Vagina (tissue), 2 donors: Measurements from ENCODE around the gene MYB. TPM values are rescaled to one million over a fixed set of nuclear protein-coding genes. Genes with fewer than 3 reads are reported as not detected.

Experiments
- DNase-seq, 2 donors: peaks; one replicate each; pipeline ENCODE4 v3.0.0-alpha.2; 2017; ENCODE audit errors: extremely low spot score in 2 of 2
- H3K27ac ChIP-seq: fragments of 200-600 bp; sonication (generic); one replicate; pipeline ENCODE4 v1.5.1; 2019
- H3K27me3 ChIP-seq: fragments of 200-600 bp; sonication (generic); one replicate; pipeline ENCODE4 v1.5.1; 2019
- H3K36me3 ChIP-seq, 2 donors: fragments of 200-600 bp; sonication (generic); one replicate each; pipeline ENCODE4 v1.5.1; 2017 to 2019
- H3K4me1 ChIP-seq: fragments of 200-600 bp; sonication (generic); one replicate; pipeline ENCODE4 v1.5.1; 2019
- H3K4me3 ChIP-seq, 2 donors: fragments of 200-600 bp; sonication (generic); 1 replicate in 1 of 2; 2 replicates in 1 of 2; pipeline ENCODE4 v1.5.1; 2016 to 2019
- H3K9me3 ChIP-seq: fragments of 200-600 bp; sonication (generic); one replicate; pipeline ENCODE4 v1.5.1; 2019
- POLR2A ChIP-seq, 2 donors: fragments of 450-650 bp; IDR thresholded peaks; one replicate each; pipeline ENCODE4 v1.6.1; 2017; ENCODE audit warnings: antibody characterized with exemption in 2 of 2, mild to moderate bottlenecking in 2 of 2, moderate library complexity in 2 of 2
- POLR2AphosphoS5 ChIP-seq, 2 donors: sonication (generic); formaldehyde crosslinking; IDR thresholded peaks; one replicate each; pipeline ENCODE4 v1.9.0; 2017; ENCODE audit warnings: antibody characterized with exemption in 2 of 2, mild to moderate bottlenecking in 2 of 2, low read depth in 1 of 2; ENCODE audit not compliant: insufficient read depth in 1 of 2
- intact Hi-C: fragments of 100-400 bp; cut with DNase I; formaldehyde crosslinking; loops from one replicate; pipeline ENCODE4 v1.15.1; 2023
- total RNA-seq: library from RNA; depleted of rRNA; stranded (reverse); fragments of >200 nt; gene quantifications from one replicate; pipeline ENCODE4 v1.2.3, GENCODE V29; 2016
- TF ChIP-seq, protein P1 (sequence below), 3 experiments: fragments of 450-650 bp in 2 of 3; fragments of 200-600 bp in 1 of 3; sonication (generic) in 1 of 3; IDR thresholded peaks; one replicate each; pipeline ENCODE4 v1.5.1; 2017 to 2019; ENCODE audit warnings: antibody characterized with exemption in 3 of 3, mild to moderate bottlenecking in 2 of 3, moderate library complexity in 2 of 3

Gene MYB
- total RNA-seq: 2.5 TPM

DNA sequence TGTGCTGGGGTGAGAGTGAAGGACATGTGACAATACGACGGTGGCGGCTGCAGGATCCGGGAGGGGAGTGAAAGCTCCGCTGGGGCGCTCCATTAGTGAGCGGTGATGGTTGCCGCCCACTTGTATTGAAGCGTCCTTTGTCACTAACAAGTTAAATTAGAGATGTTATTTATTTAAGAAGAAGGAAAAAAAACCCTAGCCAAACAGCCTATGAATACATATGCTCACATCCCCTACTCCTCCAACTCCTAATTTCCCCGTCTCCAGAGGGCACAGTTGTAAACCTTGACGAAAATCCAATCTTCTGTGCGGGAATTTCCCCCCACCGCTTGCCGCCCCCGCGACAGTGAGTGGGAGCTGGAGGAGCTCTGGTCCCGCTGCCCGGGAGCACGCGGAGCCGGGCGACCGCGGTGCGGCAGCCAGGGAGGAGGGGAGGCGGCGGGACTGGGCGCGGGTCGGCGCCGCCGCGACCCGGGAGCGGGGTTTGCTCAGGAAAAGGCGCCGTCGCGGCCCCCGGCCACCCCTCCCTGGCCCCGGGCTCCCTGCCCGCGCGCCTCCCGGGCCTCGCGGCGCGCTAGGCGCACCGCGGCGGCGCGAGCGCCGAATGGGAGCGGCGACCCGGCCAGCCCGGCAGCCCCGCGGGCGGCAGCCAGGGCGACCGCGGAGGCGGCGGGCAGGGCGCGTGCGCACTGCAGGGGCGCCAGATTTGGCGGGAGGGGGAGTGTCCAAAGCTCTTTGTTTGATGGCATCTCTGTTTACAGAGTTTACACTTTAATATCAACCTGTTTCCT is at the start of gene MYB:
TSS of gene MYB (plus strand) at position 767 of the 791 bp plus-strand sequence. CDS start 206 bp downstream, outside the sequence.
- Histone ChIP-seq H3K9me3 (no peaks in the 10 kb centered on the region), H3K4me3 (peak within 1 kb of the TSS; percentile 45 to 56), H3K36me3 (no peaks in the 10 kb centered on the region), H3K27ac (peak within 1 kb of the TSS; percentile 54), H3K27me3 (no peaks in the 10 kb centered on the region), H3K4me1 (peaks cover 28% of the 10 kb centered on the region)
- TF ChIP-seq POLR2AphosphoS5 (IDR thresholded peaks at IDR 0.05; ENCODE audit: insufficient read depth in 1 of 2, low read depth in 1 of 2) (no peak), POLR2A (IDR thresholded peaks at IDR 0.05) (no peak)
- TF ChIP-seq, protein P1, sequence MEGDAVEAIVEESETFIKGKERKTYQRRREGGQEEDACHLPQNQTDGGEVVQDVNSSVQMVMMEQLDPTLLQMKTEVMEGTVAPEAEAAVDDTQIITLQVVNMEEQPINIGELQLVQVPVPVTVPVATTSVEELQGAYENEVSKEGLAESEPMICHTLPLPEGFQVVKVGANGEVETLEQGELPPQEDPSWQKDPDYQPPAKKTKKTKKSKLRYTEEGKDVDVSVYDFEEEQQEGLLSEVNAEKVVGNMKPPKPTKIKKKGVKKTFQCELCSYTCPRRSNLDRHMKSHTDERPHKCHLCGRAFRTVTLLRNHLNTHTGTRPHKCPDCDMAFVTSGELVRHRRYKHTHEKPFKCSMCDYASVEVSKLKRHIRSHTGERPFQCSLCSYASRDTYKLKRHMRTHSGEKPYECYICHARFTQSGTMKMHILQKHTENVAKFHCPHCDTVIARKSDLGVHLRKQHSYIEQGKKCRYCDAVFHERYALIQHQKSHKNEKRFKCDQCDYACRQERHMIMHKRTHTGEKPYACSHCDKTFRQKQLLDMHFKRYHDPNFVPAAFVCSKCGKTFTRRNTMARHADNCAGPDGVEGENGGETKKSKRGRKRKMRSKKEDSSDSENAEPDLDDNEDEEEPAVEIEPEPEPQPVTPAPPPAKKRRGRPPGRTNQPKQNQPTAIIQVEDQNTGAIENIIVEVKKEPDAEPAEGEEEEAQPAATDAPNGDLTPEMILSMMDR (IDR thresholded peaks at IDR 0.05): no peak
- no peak for DNase-seq
- intact Hi-C loops: no loop called here

DNA sequence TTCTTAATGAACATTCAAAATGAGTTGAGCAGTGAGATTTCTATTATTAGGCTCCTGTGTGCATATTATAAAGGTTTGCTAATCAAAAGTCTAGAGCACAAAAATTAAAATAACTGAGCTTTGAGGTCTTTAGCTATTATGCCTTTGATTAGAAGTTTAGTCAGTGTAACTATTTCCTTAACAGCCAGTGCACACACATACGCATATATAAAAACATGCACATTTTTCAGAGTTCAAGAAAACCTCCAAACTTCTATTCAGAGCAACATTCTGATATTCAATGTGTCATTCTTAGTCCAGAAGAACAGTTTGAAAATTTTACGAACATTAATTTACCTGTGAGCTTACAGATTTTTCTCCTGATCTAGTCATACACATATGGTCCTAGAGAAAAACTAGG is 48.3 kb upstream of the MYB start:
- Histone ChIP-seq H3K27me3 (no peaks in the 10 kb centered on the region), H3K36me3 (no peaks in the 10 kb centered on the region), H3K27ac (no peak overlapping the region), H3K4me3 (no peak overlapping the region), H3K4me1 (no peaks in the 10 kb centered on the region), H3K9me3 (no peaks in the 10 kb centered on the region)
- TF ChIP-seq, protein P1 (IDR thresholded peaks at IDR 0.05): no peak
- TF ChIP-seq POLR2AphosphoS5 (IDR thresholded peaks at IDR 0.05; ENCODE audit: insufficient read depth in 1 of 2, low read depth in 1 of 2): no peak
- no peak for TF ChIP-seq POLR2A (IDR thresholded peaks at IDR 0.05)
- intact Hi-C loops: no loop called here
- no peak for DNase-seq

DNA sequence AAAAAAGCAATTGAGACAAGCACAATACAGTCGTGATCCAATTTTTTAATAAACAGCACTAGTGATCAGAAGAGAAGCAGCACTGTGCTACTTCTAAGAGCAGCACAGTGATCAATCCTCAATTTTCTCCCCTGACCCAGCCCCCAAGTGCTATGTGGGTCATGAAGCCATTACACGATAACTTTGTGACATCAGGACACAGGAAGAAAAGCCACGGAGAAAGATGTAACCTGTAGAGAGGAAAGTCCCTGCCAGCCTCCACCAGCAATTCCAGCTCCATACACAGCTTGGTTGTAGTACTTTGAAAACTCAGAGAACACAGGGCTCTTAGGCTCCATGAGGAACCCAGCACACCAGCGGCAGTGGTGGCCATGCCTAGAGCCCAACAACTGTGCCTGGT is 45.3 kb upstream of the MYB start:
- no peak overlapping the region for H3K27ac ChIP-seq
- H3K4me3 ChIP-seq: no peak overlapping the region
- intact Hi-C loops: no loop called here
- H3K36me3 ChIP-seq: no peaks in the 10 kb centered on the region
- H3K27me3 ChIP-seq: no peaks in the 10 kb centered on the region
- DNase-seq: no peak
- TF ChIP-seq, protein P1 (IDR thresholded peaks at IDR 0.05): no peak
- TF ChIP-seq POLR2AphosphoS5 (IDR thresholded peaks at IDR 0.05; ENCODE audit: insufficient read depth in 1 of 2, low read depth in 1 of 2): no peak
- no peak for TF ChIP-seq POLR2A (IDR thresholded peaks at IDR 0.05)
- no peaks in the 10 kb centered on the region for H3K9me3 ChIP-seq
- no peaks in the 10 kb centered on the region for H3K4me1 ChIP-seq

- intact Hi-C loops: no loop called here
- Histone ChIP-seq H3K9me3 (no peaks in the 10 kb centered on the region), H3K4me1 (no peaks in the 10 kb centered on the region), H3K27me3 (no peaks in the 10 kb centered on the region), H3K4me3 (no peak overlapping the region), H3K36me3 (no peaks in the 10 kb centered on the region), H3K27ac (no peak overlapping the region)
- no peak for TF ChIP-seq POLR2AphosphoS5 (IDR thresholded peaks at IDR 0.05; ENCODE audit: insufficient read depth in 1 of 2, low read depth in 1 of 2)
- TF ChIP-seq, protein P1 (IDR thresholded peaks at IDR 0.05): no peak
- TF ChIP-seq POLR2A (IDR thresholded peaks at IDR 0.05): no peak
- no peak for DNase-seq
Measured at GRCh38 chr6:135137826-135138225, 43.3 kb upstream of the MYB start.

DNA sequence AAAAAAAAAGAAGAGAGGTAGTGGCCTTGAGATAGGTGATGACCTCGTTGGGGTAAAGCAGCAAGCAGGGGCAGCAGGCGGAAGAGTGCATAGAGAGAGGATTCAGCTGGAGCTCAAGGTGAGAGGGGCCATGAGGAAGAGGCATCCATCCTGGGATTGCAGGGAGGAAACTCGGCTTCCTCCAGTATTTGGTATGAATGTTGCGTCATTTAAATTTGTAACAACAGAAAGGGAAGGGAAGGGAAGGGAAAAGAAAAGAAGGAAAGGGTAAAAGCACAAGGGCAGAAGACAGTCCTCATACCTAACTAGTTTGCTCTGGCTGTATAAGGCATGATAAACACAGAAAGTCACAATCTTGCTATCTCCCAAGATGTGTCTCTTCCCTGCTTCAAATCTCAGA is 39.9 kb upstream of the MYB start:
- Histone ChIP-seq H3K4me1 (peaks cover 3% of the 10 kb centered on the region), H3K9me3 (no peaks in the 10 kb centered on the region), H3K4me3 (no peak overlapping the region), H3K27me3 (no peaks in the 10 kb centered on the region), H3K27ac (no peak overlapping the region), H3K36me3 (no peaks in the 10 kb centered on the region)
- no peak for DNase-seq
- intact Hi-C loops: no loop called here
- no peak for TF ChIP-seq POLR2A (IDR thresholded peaks at IDR 0.05)
- TF ChIP-seq, protein P1 (IDR thresholded peaks at IDR 0.05): no peak
- no peak for TF ChIP-seq POLR2AphosphoS5 (IDR thresholded peaks at IDR 0.05; ENCODE audit: insufficient read depth in 1 of 2, low read depth in 1 of 2)
